ENCODE measurements around the gene RASAL2. TPM values are rescaled to one million over a fixed set of nuclear protein-coding genes. Genes with fewer than 3 reads are reported as not detected.

Gene RASAL2
- total and polyA plus RNA-seq, 2 experiments from 2014 or later, result 16.0 to 42.2 TPM

GRCh38 chr1:178494569-178494971 is 400.7 kb downstream of the RASAL2 start (continued):
- TF ChIP-seq, protein P1, sequence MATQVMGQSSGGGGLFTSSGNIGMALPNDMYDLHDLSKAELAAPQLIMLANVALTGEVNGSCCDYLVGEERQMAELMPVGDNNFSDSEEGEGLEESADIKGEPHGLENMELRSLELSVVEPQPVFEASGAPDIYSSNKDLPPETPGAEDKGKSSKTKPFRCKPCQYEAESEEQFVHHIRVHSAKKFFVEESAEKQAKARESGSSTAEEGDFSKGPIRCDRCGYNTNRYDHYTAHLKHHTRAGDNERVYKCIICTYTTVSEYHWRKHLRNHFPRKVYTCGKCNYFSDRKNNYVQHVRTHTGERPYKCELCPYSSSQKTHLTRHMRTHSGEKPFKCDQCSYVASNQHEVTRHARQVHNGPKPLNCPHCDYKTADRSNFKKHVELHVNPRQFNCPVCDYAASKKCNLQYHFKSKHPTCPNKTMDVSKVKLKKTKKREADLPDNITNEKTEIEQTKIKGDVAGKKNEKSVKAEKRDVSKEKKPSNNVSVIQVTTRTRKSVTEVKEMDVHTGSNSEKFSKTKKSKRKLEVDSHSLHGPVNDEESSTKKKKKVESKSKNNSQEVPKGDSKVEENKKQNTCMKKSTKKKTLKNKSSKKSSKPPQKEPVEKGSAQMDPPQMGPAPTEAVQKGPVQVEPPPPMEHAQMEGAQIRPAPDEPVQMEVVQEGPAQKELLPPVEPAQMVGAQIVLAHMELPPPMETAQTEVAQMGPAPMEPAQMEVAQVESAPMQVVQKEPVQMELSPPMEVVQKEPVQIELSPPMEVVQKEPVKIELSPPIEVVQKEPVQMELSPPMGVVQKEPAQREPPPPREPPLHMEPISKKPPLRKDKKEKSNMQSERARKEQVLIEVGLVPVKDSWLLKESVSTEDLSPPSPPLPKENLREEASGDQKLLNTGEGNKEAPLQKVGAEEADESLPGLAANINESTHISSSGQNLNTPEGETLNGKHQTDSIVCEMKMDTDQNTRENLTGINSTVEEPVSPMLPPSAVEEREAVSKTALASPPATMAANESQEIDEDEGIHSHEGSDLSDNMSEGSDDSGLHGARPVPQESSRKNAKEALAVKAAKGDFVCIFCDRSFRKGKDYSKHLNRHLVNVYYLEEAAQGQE (IDR thresholded peaks at IDR 0.05; ENCODE audit: unreplicated experiment), result no peak
- TF ChIP-seq, protein P2, sequence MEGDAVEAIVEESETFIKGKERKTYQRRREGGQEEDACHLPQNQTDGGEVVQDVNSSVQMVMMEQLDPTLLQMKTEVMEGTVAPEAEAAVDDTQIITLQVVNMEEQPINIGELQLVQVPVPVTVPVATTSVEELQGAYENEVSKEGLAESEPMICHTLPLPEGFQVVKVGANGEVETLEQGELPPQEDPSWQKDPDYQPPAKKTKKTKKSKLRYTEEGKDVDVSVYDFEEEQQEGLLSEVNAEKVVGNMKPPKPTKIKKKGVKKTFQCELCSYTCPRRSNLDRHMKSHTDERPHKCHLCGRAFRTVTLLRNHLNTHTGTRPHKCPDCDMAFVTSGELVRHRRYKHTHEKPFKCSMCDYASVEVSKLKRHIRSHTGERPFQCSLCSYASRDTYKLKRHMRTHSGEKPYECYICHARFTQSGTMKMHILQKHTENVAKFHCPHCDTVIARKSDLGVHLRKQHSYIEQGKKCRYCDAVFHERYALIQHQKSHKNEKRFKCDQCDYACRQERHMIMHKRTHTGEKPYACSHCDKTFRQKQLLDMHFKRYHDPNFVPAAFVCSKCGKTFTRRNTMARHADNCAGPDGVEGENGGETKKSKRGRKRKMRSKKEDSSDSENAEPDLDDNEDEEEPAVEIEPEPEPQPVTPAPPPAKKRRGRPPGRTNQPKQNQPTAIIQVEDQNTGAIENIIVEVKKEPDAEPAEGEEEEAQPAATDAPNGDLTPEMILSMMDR (conservative IDR thresholded peaks at IDR 0.05; ENCODE audit: low read depth in 2 of 2), result no peak

DNA sequence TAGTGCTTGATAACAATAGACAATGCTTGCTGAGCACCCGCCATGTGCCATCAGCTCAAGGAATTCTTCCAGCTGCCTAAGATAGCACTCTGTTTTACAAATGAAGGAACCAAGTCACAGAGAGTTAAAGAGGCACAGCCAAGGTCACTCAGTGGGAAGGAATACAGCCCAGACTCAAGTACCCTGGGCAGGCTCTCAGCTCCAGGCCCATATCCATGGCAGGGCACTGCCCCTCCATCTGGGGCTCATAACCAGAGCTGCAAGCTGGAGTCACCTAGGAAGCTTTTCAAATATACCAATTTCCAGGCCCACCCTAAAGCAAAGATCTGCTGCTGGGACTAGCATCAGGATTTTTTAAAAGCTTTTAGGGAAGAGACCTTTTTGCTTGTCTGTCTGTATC is 401.3 kb downstream of the RASAL2 start:
- H3K4me1 ChIP-seq (ENCODE audit: insufficient read depth), result no peaks in the 10 kb centered on the region; the same call in 1 of the 2 replicates
- TF ChIP-seq STAT1 (IDR thresholded peaks at IDR 0.05; ENCODE audit: unreplicated experiment) (no peak), ZNF114 (CRISPR knock-in tag; IDR thresholded peaks at IDR 0.05) (no peak), NANOG (IDR thresholded peaks at IDR 0.05; ENCODE audit: borderline replicate concordance) (no peak), JUNB (IDR thresholded peaks at IDR 0.05; ENCODE audit: unreplicated experiment) (no peak), POLR2AphosphoS5 (IDR thresholded peaks at IDR 0.05; ENCODE audit: low read depth) (no peak), CREB1 (CRISPR knock-in tag; IDR thresholded peaks at IDR 0.05; ENCODE audit: low read depth) (no peak)
- TF ChIP-seq, protein P2 (conservative IDR thresholded peaks at IDR 0.05; ENCODE audit: low read depth in 2 of 2), result no peak
- TF ChIP-seq, protein P3, sequence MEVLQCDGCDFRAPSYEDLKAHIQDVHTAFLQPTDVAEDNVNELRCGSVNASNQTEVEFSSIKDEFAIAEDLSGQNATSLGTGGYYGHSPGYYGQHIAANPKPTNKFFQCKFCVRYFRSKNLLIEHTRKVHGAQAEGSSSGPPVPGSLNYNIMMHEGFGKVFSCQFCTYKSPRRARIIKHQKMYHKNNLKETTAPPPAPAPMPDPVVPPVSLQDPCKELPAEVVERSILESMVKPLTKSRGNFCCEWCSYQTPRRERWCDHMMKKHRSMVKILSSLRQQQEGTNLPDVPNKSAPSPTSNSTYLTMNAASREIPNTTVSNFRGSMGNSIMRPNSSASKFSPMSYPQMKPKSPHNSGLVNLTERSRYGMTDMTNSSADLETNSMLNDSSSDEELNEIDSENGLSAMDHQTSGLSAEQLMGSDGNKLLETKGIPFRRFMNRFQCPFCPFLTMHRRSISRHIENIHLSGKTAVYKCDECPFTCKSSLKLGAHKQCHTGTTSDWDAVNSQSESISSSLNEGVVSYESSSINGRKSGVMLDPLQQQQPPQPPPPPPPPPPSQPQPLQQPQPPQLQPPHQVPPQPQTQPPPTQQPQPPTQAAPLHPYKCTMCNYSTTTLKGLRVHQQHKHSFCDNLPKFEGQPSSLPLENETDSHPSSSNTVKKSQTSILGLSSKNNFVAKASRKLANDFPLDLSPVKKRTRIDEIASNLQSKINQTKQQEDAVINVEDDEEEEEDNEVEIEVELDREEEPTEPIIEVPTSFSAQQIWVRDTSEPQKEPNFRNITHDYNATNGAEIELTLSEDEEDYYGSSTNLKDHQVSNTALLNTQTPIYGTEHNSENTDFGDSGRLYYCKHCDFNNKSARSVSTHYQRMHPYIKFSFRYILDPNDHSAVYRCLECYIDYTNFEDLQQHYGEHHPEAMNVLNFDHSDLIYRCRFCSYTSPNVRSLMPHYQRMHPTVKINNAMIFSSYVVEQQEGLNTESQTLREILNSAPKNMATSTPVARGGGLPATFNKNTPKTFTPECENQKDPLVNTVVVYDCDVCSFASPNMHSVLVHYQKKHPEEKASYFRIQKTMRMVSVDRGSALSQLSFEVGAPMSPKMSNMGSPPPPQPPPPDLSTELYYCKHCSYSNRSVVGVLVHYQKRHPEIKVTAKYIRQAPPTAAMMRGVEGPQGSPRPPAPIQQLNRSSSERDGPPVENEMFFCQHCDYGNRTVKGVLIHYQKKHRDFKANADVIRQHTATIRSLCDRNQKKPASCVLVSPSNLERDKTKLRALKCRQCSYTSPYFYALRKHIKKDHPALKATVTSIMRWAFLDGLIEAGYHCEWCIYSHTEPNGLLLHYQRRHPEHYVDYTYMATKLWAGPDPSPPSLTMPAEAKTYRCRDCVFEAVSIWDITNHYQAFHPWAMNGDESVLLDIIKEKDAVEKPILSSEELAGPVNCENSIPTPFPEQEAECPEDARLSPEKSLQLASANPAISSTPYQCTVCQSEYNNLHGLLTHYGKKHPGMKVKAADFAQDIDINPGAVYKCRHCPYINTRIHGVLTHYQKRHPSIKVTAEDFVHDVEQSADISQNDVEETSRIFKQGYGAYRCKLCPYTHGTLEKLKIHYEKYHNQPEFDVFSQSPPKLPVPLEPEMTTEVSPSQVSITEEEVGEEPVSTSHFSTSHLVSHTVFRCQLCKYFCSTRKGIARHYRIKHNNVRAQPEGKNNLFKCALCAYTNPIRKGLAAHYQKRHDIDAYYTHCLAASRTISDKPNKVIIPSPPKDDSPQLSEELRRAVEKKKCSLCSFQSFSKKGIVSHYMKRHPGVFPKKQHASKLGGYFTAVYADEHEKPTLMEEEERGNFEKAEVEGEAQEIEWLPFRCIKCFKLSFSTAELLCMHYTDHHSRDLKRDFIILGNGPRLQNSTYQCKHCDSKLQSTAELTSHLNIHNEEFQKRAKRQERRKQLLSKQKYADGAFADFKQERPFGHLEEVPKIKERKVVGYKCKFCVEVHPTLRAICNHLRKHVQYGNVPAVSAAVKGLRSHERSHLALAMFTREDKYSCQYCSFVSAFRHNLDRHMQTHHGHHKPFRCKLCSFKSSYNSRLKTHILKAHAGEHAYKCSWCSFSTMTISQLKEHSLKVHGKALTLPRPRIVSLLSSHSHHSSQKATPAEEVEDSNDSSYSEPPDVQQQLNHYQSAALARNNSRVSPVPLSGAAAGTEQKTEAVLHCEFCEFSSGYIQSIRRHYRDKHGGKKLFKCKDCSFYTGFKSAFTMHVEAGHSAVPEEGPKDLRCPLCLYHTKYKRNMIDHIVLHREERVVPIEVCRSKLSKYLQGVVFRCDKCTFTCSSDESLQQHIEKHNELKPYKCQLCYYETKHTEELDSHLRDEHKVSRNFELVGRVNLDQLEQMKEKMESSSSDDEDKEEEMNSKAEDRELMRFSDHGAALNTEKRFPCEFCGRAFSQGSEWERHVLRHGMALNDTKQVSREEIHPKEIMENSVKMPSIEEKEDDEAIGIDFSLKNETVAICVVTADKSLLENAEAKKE (CRISPR knock-in tag; IDR thresholded peaks at IDR 0.05), result no peak
- no peaks in the 10 kb centered on the region for H3K36me3 Mint-ChIP-seq (ENCODE audit: low read depth)
- H3K4me1 Mint-ChIP-seq, result peaks cover 9% of the 10 kb centered on the region
- no peak for ATAC-seq
- no peaks in the 10 kb centered on the region for H3K36me3 ChIP-seq (ENCODE audit: insufficient read depth)
- no peak overlapping the region for H3K27ac ChIP-seq (ENCODE audit: low read depth)
- peak overlapping the region; percentile 80 for H2AFZ ChIP-seq
- H3K4me3 ChIP-seq, result no peak overlapping the region
- no peaks in the 10 kb centered on the region for H3K79me2 ChIP-seq (replicated peaks; ENCODE audit: insufficient read depth)
- H3K9me2 ChIP-seq (ENCODE audit: insufficient read depth), result no peaks in the 10 kb centered on the region; the same call in 1 of the 2 replicates
- no peaks in the 10 kb centered on the region for H3F3A ChIP-seq (replicated peaks; ENCODE audit: low read depth)
- no peak for DNase-seq (ENCODE audit: low spot score)
- no peak overlapping the region for H3K4me2 ChIP-seq
- H3K27ac Mint-ChIP-seq, result no peak overlapping the region
- no peaks in the 10 kb centered on the region; the same call in 1 of the 3 replicates for H3K9me3 Mint-ChIP-seq
- H3K27me3 ChIP-seq (ENCODE audit: insufficient read depth), result no peaks in the 10 kb centered on the region
- H3K4me3 Mint-ChIP-seq, result no peak overlapping the region
- H3K27me3 Mint-ChIP-seq (ENCODE audit: insufficient read depth, low read depth, poor library complexity), result peaks cover 2% of the 10 kb centered on the region
- no peaks in the 10 kb centered on the region for H4K20me1 ChIP-seq (replicated peaks; ENCODE audit: insufficient read depth)

Measured in GM23338 (cell line).